Breast epithelium (tissue), 4 donors: ENCODE measurements around the gene MAST4. TPM values are rescaled to one million over a fixed set of nuclear protein-coding genes. Genes with fewer than 3 reads are reported as not detected.

Experiments
- DNase-seq, 2 donors: peaks; one replicate each; pipeline ENCODE4 v3.0.0-alpha.2; 2019; ENCODE audit warnings: low spot score in 2 of 2
- H3K27ac ChIP-seq, 2 donors: fragments of 200-600 bp; sonication (generic) in 1 of 2; one replicate each; pipeline ENCODE4 v1.5.1; 2016 to 2019; ENCODE audit warnings: mild to moderate bottlenecking in 1 of 2
- H3K27me3 ChIP-seq, 2 donors: fragments of 200-600 bp; sonication (generic) in 1 of 2; one replicate each; pipeline versions ENCODE4 v1.5.1 to v1.6.0; 2017 to 2019; ENCODE audit warnings: control low read depth in 1 of 2, mild to moderate bottlenecking in 1 of 2
- H3K36me3 ChIP-seq: fragments of 200-600 bp; one replicate; pipeline ENCODE4 v1.5.1; 2019
- H3K4me1 ChIP-seq, 2 donors: fragments of 200-600 bp; sonication (generic); one replicate each; pipeline ENCODE4 v1.5.1; 2016 to 2019; ENCODE audit warnings: control low read depth in 1 of 2
- H3K4me3 ChIP-seq, 3 donors: fragments of 200-600 bp; sonication (generic); 1 replicate in 2 of 3; 2 replicates in 1 of 3; pipeline ENCODE4 v1.5.1; 2016 to 2019; ENCODE audit warnings: mild to moderate bottlenecking in 3 of 3, moderate library complexity in 2 of 3
- H3K9me3 ChIP-seq, 2 donors: fragments of 200-600 bp; sonication (generic) in 1 of 2; one replicate each; pipeline ENCODE4 v1.5.1; 2016 to 2019; ENCODE audit warnings: control low read depth in 1 of 2
- CTCF ChIP-seq, 3 donors: fragments of 450-650 bp; IDR thresholded peaks; one replicate each; pipeline ENCODE4 v1.5.1; 2016 to 2017; ENCODE audit warnings: antibody characterized with exemption in 3 of 3, mild to moderate bottlenecking in 3 of 3, moderate library complexity in 3 of 3
- POLR2A ChIP-seq: fragments of 450-650 bp; IDR thresholded peaks from one replicate; pipeline ENCODE4 v1.6.1; 2016; ENCODE audit warnings: antibody characterized with exemption, mild to moderate bottlenecking, moderate library complexity
- POLR2AphosphoS5 ChIP-seq, 3 donors: sonication (generic); formaldehyde crosslinking; IDR thresholded peaks; one replicate each; pipeline ENCODE4 v1.6.1; 2017; ENCODE audit warnings: antibody characterized with exemption in 3 of 3
- intact Hi-C: fragments of 100-400 bp; cut with DNase I; formaldehyde crosslinking; loops from one replicate; pipeline ENCODE4 v1.15.1; 2023; ENCODE audit warnings: low total_unique reads
- total RNA-seq, 3 donors: library from RNA; depleted of rRNA; stranded (reverse); fragments of >200 nt; gene quantifications; one replicate each; pipeline ENCODE4 v1.1.0, GENCODE V29; 2016

Gene MAST4
- total RNA-seq, 3 donors from 2014 or later, result 28.0 to 61.5 (median 50.1) TPM

- intact Hi-C loops, result no loop called here
- Histone ChIP-seq H3K4me3 (no peak overlapping the region), H3K4me1 (no peaks in the 10 kb centered on the region), H3K27ac (no peak overlapping the region), H3K9me3 (peaks cover 0 to 6% of the 10 kb centered on the region in 2 donors), H3K36me3 (no peaks in the 10 kb centered on the region), H3K27me3 (no peaks in the 10 kb centered on the region)
- no peak for DNase-seq
- TF ChIP-seq POLR2AphosphoS5 (IDR thresholded peaks at IDR 0.05) (no peak), POLR2A (no peak), CTCF (IDR thresholded peaks at IDR 0.05) (no peak)
Observed at GRCh38 chr5:66710557-66711088, 114.4 kb downstream of the MAST4 start.

- TF ChIP-seq POLR2AphosphoS5 (IDR thresholded peaks at IDR 0.05) (no peak), CTCF (IDR thresholded peaks at IDR 0.05) (no peak), POLR2A (no peak)
- Histone ChIP-seq H3K27ac (no peak overlapping the region), H3K36me3 (no peaks in the 10 kb centered on the region), H3K4me3 (no peak overlapping the region), H3K4me1 (no peaks in the 10 kb centered on the region), H3K27me3 (no peaks in the 10 kb centered on the region), H3K9me3 (peaks cover 0 to 6% of the 10 kb centered on the region in 2 donors)
- no peak for DNase-seq
- intact Hi-C loops, result no loop called here
Observed at GRCh38 chr5:66713998-66714397, 117.8 kb downstream of the MAST4 start.

DNA sequence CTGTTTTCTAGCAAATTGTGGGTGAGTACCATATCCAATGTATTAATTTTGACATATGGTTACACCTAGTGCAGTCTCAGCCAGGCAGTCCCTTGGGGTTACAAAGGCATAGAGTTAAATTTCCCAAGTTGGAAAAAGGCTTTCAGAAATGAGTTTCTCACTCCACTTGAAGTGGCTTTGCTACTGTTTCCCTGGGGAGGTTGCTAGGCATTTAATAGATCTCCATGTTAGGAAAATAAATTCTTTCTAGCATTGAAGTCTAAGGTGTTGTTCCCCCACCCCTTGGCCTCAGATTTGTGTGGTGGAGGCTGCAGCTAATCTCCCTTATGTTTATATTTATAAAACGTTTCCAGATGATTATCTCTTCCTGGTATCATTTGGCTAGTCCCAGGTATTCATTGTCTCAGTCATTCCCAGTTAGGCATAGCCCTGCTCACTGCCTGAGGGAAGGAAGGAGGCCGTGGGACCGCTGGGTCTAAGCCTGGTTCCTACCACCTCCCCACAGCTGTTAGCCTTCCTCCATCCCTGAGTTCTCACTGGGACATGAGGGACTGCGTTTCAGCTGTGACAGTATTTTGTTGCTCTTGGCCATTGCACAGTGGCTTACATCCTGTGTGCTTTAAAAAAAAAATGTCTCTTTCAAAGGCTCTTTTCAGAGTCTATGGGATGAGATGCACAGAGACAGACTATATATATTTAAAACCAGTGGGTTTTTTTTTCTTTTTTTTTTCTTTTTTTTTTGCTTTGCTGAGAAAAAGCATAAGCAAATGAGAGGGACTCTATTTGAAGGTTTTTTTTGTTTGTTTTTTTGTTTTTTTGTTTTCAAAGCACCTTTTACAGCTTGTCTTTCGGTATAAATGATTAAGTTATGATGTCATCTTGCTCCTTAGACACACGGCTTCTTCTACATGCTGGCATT is 121.5 kb downstream of the MAST4 start:
- Histone ChIP-seq H3K36me3 (no peaks in the 10 kb centered on the region), H3K9me3 (no peaks in the 10 kb centered on the region), H3K27me3 (no peaks in the 10 kb centered on the region), H3K27ac (no peak overlapping the region), H3K4me3 (no peak overlapping the region), H3K4me1 (no peaks in the 10 kb centered on the region)
- intact Hi-C loops, result no loop called here
- TF ChIP-seq POLR2A (no peak), POLR2AphosphoS5 (IDR thresholded peaks at IDR 0.05) (no peak), CTCF (IDR thresholded peaks at IDR 0.05) (no peak)
- no peak for DNase-seq

GRCh38 chr5:66718374-66719002 is 122.3 kb downstream of the MAST4 start:
- Histone ChIP-seq H3K9me3 (no peaks in the 10 kb centered on the region), H3K27ac (no peak overlapping the region), H3K4me3 (no peak overlapping the region), H3K4me1 (no peaks in the 10 kb centered on the region), H3K27me3 (no peaks in the 10 kb centered on the region), H3K36me3 (no peaks in the 10 kb centered on the region)
- intact Hi-C loops, result no loop called here
- DNase-seq, result no peak
- TF ChIP-seq POLR2A (no peak), CTCF (IDR thresholded peaks at IDR 0.05) (no peak), POLR2AphosphoS5 (IDR thresholded peaks at IDR 0.05) (no peak)

- H3K4me3 ChIP-seq, result no peak overlapping the region
- H3K4me1 ChIP-seq, result no peaks in the 10 kb centered on the region
- H3K36me3 ChIP-seq, result no peaks in the 10 kb centered on the region
- no peaks in the 10 kb centered on the region for H3K27me3 ChIP-seq
- TF ChIP-seq POLR2AphosphoS5 (IDR thresholded peaks at IDR 0.05) (no peak), POLR2A (no peak), CTCF (IDR thresholded peaks at IDR 0.05) (no peak)
- H3K9me3 ChIP-seq, result no peaks in the 10 kb centered on the region
- no peak overlapping the region for H3K27ac ChIP-seq
- DNase-seq, result no peak
- intact Hi-C loops, result no loop called here
Observed at GRCh38 chr5:66720780-66721179, 124.6 kb downstream of the MAST4 start.
